HepG2 (cell line): ENCODE data around the gene DERL2. TPM values are rescaled to one million over a fixed set of nuclear protein-coding genes. Genes with fewer than 3 reads are reported as not detected.

Source experiments
- BRF2 ChIP-seq: sonication (generic); formaldehyde crosslinking; IDR thresholded peaks from 2 replicates; pipeline ENCODE4 v1.8.1; 2022; ENCODE audit warnings: mild to moderate bottlenecking, missing genetic modification reagents
- CREM ChIP-seq, 2 experiments: sonication (generic) in 1 of 2; formaldehyde crosslinking in 1 of 2; IDR thresholded peaks; 2 replicates each; pipeline versions ENCODE4 v1.4.0 to v1.6.1; 2016 to 2020; ENCODE audit warnings: antibody characterized with exemption in 1 of 2, mild to moderate bottlenecking in 1 of 2, missing genetic modification reagents in 1 of 2
- FOXA1 ChIP-seq, 2 experiments: fragments of 450-650 bp in 1 of 2; sonication (generic) in 1 of 2; formaldehyde crosslinking in 1 of 2; IDR thresholded peaks; 2 replicates each; pipeline versions ENCODE4 v1.4.0 to v1.6.1; 2016 to 2020; ENCODE audit warnings: missing genetic modification reagents in 1 of 2
- MBNL3 ChIP-seq: fragments of 250-450 bp; sonication (Bioruptor Pico); conservative IDR thresholded peaks from 2 replicates; pipeline ENCODE4 v1.8.0; 2022; ENCODE audit warnings: mild to moderate bottlenecking, inconsistent platforms
- NFIC ChIP-seq: IDR thresholded peaks from 2 replicates; pipeline ENCODE4 v1.6.1; 2012; ENCODE audit warnings: mild to moderate bottlenecking, low read length, inconsistent platforms
- NFYC ChIP-seq: IDR thresholded peaks from 2 replicates; pipeline ENCODE4 v1.6.1; 2016; ENCODE audit warnings: missing genetic modification reagents, missing compliant biosample characterization
- SOX6 ChIP-seq, 2 experiments: fragments of 450-650 bp in 1 of 2; sonication (generic) in 1 of 2; formaldehyde crosslinking in 1 of 2; IDR thresholded peaks; 2 replicates each; pipeline versions ENCODE4 v1.4.0 to v1.6.1; 2017 to 2020; ENCODE audit warnings: antibody characterized with exemption in 1 of 2, mild to moderate bottlenecking in 1 of 2, missing genetic modification reagents in 1 of 2
- SP1 ChIP-seq, 2 experiments: fragments of 450-650 bp in 1 of 2; sonication (generic) in 1 of 2; formaldehyde crosslinking in 1 of 2; IDR thresholded peaks; 2 replicates each; pipeline versions ENCODE4 v1.4.0 to v1.6.1; 2016 to 2020; ENCODE audit warnings: missing genetic modification reagents in 1 of 2
- ZNF318 ChIP-seq: sonication (generic); formaldehyde crosslinking; IDR thresholded peaks from 2 replicates; pipeline ENCODE4 v1.4.0; 2020; ENCODE audit warnings: mild to moderate bottlenecking, missing genetic modification reagents
- ZNF432 ChIP-seq: sonication (generic); formaldehyde crosslinking; IDR thresholded peaks from 2 replicates; pipeline ENCODE4 v1.5.0; 2020; ENCODE audit warnings: missing genetic modification reagents, mild to moderate bottlenecking, borderline replicate concordance
- ZNF598 ChIP-seq: sonication (generic); formaldehyde crosslinking; IDR thresholded peaks from 2 replicates; pipeline ENCODE4 v1.5.1; 2020; ENCODE audit warnings: mild to moderate bottlenecking, missing genetic modification reagents, borderline replicate concordance
- ZNF644 ChIP-seq: IDR thresholded peaks from 2 replicates; pipeline ENCODE4 v1.6.1; 2016; ENCODE audit warnings: low read depth
- ZNF678 ChIP-seq: sonication (generic); formaldehyde crosslinking; IDR thresholded peaks from 2 replicates; pipeline ENCODE4 v1.4.0; 2020; ENCODE audit warnings: mild to moderate bottlenecking, missing genetic modification reagents
- polyA plus RNA-seq, 8 experiments: library from polyadenylated mRNA; depleted of rRNA in 3 of 8; stranded (reverse) in 7 of 8; unstranded in 1 of 8; fragments of >200 nt; fragmentation: Illumina TruSeq in 4 of 8; extraction: Trizol in 4 of 8; gene quantifications; 2 replicates each; pipeline versions ENCODE4 v1.2.1 to v1.2.3, GENCODE V29; 2011 to 2016; ENCODE audit warnings: low read depth in 4 of 8, missing spikeins in 1 of 8, mixed read lengths in 1 of 8; ENCODE audit not compliant: insufficient read depth in 1 of 8
- total RNA-seq, 5 experiments: library from RNA; depleted of rRNA; stranded (reverse); fragments of >200 nt; fragmentation: Illumina TruSeq; extraction: Trizol; gene quantifications; 2 replicates each; pipeline ENCODE4 v1.2.3, GENCODE V29; 2016; ENCODE audit warnings: low read depth in 1 of 5
- TF ChIP-seq, protein P1 (sequence below): sonication (generic); formaldehyde crosslinking; IDR thresholded peaks from 2 replicates; pipeline ENCODE4 v1.5.0; 2020; ENCODE audit warnings: missing genetic modification reagents
- TF ChIP-seq, protein P2 (sequence below): conservative IDR thresholded peaks from 2 replicates; pipeline ENCODE4 v1.6.1; 2018; ENCODE audit warnings: missing genetic modification reagents

The DERL2 gene
- total and polyA plus RNA-seq, 2 of the 13 experiments (the other 11 are each of a cell fraction or from before 2014, with no cell fraction given) = 59.3 to 65.2 TPM

DNA sequence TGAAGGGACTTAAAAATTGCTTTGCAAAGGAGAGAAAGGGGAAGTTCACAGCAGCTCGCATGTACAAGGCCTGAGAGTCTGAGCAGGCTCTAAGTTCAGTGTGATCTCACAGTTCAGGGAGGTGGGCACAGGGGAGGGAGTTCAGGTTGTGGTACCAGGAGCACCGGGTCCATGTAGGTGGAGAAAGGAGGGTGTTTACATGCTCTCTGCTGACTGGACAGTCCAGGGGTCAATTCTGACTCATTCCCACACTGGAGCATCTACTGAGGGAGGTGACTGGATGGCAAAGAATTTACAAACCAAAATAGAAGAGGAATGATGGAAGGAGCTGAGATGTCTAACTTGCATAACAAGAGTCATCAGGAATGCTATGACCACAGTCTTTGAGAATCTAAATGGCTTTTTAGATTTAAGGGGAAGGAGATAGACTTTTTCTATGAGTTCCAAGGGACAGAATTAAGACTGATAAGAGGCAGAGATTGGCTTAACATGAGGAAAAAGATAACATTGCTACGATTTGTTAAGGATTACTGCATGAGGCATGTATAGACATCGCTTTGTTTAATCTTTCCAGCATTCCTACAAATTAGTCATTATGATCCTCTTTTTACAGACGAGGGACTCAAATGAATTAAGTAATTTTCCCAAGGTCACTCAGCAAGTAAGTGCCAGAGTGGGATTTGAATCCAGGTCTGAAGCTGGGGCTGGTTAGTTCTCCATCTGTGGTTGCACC lies 30.2 kb upstream of the DERL2 start (continued):
- TF ChIP-seq SOX6 (IDR thresholded peaks at IDR 0.05) (no peak), SOX6 (CRISPR knock-in tag; IDR thresholded peaks at IDR 0.05) (peak; percentile 39; the same call in 1 of the 2 replicates), ZNF644 (CRISPR knock-in tag) (no peak), NFYC (CRISPR knock-in tag) (peak; percentile 66), MBNL3 (CRISPR knock-in tag) (no peak), SP1 (IDR thresholded peaks at IDR 0.05) (no peak), SP1 (CRISPR knock-in tag; IDR thresholded peaks at IDR 0.05) (peak; percentile 23; the same call in 1 of the 2 replicates), CREM (IDR thresholded peaks at IDR 0.05) (peak; percentile 48; the same call in 1 of the 2 replicates), CREM (CRISPR knock-in tag; IDR thresholded peaks at IDR 0.05) (no peak), ZNF318 (CRISPR knock-in tag) (no peak), BRF2 (CRISPR knock-in tag) (no peak), ZNF598 (no peak), ZNF678 (CRISPR knock-in tag) (no peak), ZNF432 (no peak), NFIC (no peak), FOXA1 (IDR thresholded peaks at IDR 0.05) (0 out of 2 replicates have a peak, but pooled peaks have one; percentile 20), FOXA1 (CRISPR knock-in tag; IDR thresholded peaks at IDR 0.05) (peak; percentile 81)
- TF ChIP-seq, protein P1, sequence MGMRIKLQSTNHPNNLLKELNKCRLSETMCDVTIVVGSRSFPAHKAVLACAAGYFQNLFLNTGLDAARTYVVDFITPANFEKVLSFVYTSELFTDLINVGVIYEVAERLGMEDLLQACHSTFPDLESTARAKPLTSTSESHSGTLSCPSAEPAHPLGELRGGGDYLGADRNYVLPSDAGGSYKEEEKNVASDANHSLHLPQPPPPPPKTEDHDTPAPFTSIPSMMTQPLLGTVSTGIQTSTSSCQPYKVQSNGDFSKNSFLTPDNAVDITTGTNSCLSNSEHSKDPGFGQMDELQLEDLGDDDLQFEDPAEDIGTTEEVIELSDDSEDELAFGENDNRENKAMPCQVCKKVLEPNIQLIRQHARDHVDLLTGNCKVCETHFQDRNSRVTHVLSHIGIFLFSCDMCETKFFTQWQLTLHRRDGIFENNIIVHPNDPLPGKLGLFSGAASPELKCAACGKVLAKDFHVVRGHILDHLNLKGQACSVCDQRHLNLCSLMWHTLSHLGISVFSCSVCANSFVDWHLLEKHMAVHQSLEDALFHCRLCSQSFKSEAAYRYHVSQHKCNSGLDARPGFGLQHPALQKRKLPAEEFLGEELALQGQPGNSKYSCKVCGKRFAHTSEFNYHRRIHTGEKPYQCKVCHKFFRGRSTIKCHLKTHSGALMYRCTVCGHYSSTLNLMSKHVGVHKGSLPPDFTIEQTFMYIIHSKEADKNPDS (CRISPR knock-in tag) = no peak
- TF ChIP-seq, protein P2, sequence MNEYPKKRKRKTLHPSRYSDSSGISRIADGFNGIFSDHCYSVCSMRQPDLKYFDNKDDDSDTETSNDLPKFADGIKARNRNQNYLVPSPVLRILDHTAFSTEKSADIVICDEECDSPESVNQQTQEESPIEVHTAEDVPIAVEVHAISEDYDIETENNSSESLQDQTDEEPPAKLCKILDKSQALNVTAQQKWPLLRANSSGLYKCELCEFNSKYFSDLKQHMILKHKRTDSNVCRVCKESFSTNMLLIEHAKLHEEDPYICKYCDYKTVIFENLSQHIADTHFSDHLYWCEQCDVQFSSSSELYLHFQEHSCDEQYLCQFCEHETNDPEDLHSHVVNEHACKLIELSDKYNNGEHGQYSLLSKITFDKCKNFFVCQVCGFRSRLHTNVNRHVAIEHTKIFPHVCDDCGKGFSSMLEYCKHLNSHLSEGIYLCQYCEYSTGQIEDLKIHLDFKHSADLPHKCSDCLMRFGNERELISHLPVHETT (CRISPR knock-in tag) = no peak
